MM.1S (cell line): ENCODE results near the gene ALPI.
"Not testable (repeated sequence)": the region's sequence is repeated elsewhere in the genome, so short reads cannot be mapped to it uniquely, and the experiment has no call there.

Experiments used
- DNase-seq: peaks from one replicate; pipeline ENCODE4 v3.0.0-alpha.2; 2015
- H2AFZ ChIP-seq: fragments of 300-600 bp; sonication (generic); 2 replicates; pipeline ENCODE4 v1.6.0; 2016; ENCODE audit warnings: antibody characterized with exemption, low read length
- H3F3A ChIP-seq: fragments of 300-600 bp; sonication (generic); 2 replicates; pipeline ENCODE4 v1.6.1; 2016; ENCODE audit warnings: mild to moderate bottlenecking, antibody characterized with exemption, low read length, moderate library complexity, mixed read lengths; ENCODE audit not compliant: insufficient read depth
- H3K27ac ChIP-seq: fragments of 300-600 bp; sonication (generic); 2 replicates; pipeline ENCODE4 v1.5.1; 2016; ENCODE audit warnings: mild to moderate bottlenecking, low read length
- H3K27me3 ChIP-seq: fragments of 300-600 bp; sonication (generic); replicated peaks from 2 replicates; pipeline ENCODE4 v1.6.0; 2016; ENCODE audit warnings: low read length; ENCODE audit not compliant: insufficient read depth
- H3K36me3 ChIP-seq: fragments of 300-600 bp; sonication (generic); replicated peaks from 2 replicates; pipeline ENCODE4 v1.6.1; 2016; ENCODE audit warnings: mild to moderate bottlenecking, low read length, mixed read lengths; ENCODE audit not compliant: insufficient read depth
- H3K4me1 ChIP-seq: fragments of 300-600 bp; sonication (generic); 2 replicates; pipeline ENCODE4 v1.6.1; 2016; ENCODE audit warnings: low read length, mixed read lengths
- H3K4me2 ChIP-seq: fragments of 300-600 bp; sonication (generic); 2 replicates; pipeline ENCODE4 v1.6.0; 2016; ENCODE audit warnings: low read depth, low read length
- H3K4me3 ChIP-seq: fragments of 300-600 bp; sonication (generic); 2 replicates; pipeline ENCODE4 v1.5.1; 2016; ENCODE audit warnings: low read length, mixed read lengths
- H3K79me2 ChIP-seq: fragments of 300-600 bp; sonication (generic); 2 replicates; pipeline ENCODE4 v1.6.1; 2016; ENCODE audit warnings: mixed run types, low read length, mixed read lengths
- H3K9ac ChIP-seq: fragments of 300-600 bp; sonication (generic); 2 replicates; pipeline ENCODE4 v1.6.1; 2016; ENCODE audit warnings: low read length, mixed read lengths
- H3K9me2 ChIP-seq: fragments of 300-600 bp; sonication (generic); replicated peaks from 2 replicates; pipeline ENCODE4 v1.6.1; 2016; ENCODE audit warnings: mild to moderate bottlenecking, low read length, mixed read lengths; ENCODE audit not compliant: insufficient read depth
- H3K9me3 ChIP-seq: fragments of 300-600 bp; sonication (generic); replicated peaks from 2 replicates; pipeline ENCODE4 v1.6.1; 2016; ENCODE audit warnings: mild to moderate bottlenecking, low read length, mixed read lengths; ENCODE audit not compliant: insufficient read depth
- H4K20me1 ChIP-seq: fragments of 300-600 bp; sonication (generic); 2 replicates; pipeline ENCODE4 v1.6.1; 2016; ENCODE audit warnings: mild to moderate bottlenecking, low read length, moderate library complexity, mixed read lengths; ENCODE audit not compliant: insufficient read depth
- EZH2 ChIP-seq: fragments of 300-600 bp; sonication (generic); optimal IDR thresholded peaks from 2 replicates; pipeline ENCODE3; 2017; ENCODE audit warnings: low read depth, mild to moderate bottlenecking, antibody characterized with exemption, low read length, mixed read lengths
- EZH2phosphoT487 ChIP-seq: fragments of 300-600 bp; sonication (generic); IDR thresholded peaks from 2 replicates; pipeline ENCODE4 v1.6.1; 2018; ENCODE audit warnings: antibody characterized with exemption, low read length
- TF ChIP-seq, protein P1 (sequence below): fragments of 300-600 bp; sonication (generic); IDR thresholded peaks from 2 replicates; pipeline ENCODE4 v1.5.1; 2016; ENCODE audit warnings: antibody characterized with exemption, low read length, mixed read lengths

The ALPI gene

DNA sequence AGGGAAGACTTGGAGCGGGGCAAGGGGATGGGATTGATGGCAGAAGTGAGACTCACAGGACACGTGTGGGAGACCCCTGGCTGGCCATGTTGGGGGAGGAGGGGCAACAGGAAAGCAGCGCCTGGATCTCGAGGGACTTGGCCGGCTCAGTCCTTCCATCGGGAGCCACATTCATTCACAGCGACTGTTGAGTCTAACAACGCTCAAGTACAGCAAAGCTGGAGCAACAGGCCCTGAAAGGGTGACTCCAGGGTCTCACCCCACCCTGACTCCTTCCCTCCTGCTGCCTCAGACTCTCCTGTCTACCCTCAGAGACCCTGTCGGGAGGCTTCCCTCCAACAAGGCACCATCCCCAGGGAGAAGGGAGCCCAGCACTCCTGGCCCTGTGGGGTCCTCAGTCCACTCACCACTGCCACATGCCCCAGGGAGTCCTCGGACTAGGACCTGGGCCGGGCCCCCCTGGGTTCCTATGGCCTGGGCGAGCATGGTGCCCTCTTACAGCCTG lies 14.8 kb upstream of the ALPI start:
- no peaks in the 10 kb centered on the region for H3K27me3 ChIP-seq
- no peak overlapping the region for H2AFZ ChIP-seq
- H3K36me3 ChIP-seq, result no peaks in the 10 kb centered on the region
- H3K79me2 ChIP-seq, result no peaks in the 10 kb centered on the region
- DNase-seq, result no peak
- H4K20me1 ChIP-seq, result no peaks in the 10 kb centered on the region
- no peaks in the 10 kb centered on the region for H3K9me3 ChIP-seq
- no peak overlapping the region for H3K27ac ChIP-seq
- H3K4me1 ChIP-seq, result no peaks in the 10 kb centered on the region
- H3K4me2 ChIP-seq, result no peak overlapping the region
- H3F3A ChIP-seq, result no peaks in the 10 kb centered on the region
- H3K4me3 ChIP-seq, result no peak overlapping the region
- H3K9ac ChIP-seq, result no peak overlapping the region
- H3K9me2 ChIP-seq, result no peaks in the 10 kb centered on the region
- no peak for TF ChIP-seq EZH2phosphoT487
- TF ChIP-seq EZH2, result no peak
- TF ChIP-seq, protein P1, sequence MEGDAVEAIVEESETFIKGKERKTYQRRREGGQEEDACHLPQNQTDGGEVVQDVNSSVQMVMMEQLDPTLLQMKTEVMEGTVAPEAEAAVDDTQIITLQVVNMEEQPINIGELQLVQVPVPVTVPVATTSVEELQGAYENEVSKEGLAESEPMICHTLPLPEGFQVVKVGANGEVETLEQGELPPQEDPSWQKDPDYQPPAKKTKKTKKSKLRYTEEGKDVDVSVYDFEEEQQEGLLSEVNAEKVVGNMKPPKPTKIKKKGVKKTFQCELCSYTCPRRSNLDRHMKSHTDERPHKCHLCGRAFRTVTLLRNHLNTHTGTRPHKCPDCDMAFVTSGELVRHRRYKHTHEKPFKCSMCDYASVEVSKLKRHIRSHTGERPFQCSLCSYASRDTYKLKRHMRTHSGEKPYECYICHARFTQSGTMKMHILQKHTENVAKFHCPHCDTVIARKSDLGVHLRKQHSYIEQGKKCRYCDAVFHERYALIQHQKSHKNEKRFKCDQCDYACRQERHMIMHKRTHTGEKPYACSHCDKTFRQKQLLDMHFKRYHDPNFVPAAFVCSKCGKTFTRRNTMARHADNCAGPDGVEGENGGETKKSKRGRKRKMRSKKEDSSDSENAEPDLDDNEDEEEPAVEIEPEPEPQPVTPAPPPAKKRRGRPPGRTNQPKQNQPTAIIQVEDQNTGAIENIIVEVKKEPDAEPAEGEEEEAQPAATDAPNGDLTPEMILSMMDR, result no peak

DNA sequence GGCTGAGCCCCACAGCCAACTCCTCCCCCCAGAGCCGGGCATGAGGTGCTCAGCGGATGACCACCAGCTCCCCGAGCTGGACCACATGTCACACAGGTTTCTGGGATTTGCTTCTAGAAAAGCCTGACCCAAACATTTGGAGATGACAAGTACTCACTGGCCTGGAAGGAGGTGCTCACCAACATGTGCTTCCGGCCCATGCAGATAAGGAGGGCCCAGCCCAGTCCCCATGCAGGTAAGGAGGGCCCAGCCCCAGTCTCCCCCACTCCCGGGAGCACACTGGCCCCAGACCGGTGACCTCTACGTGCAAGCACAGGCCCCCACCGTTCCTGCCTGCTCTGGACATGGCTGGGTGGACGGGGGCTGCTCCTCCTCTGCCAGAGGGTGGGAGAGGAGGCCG lies 14.0 kb upstream of the ALPI start:
- not testable (repeated sequence) for H3K9me2 ChIP-seq, H3K4me1 ChIP-seq, H3K4me2 ChIP-seq, DNase-seq, H3K27me3 ChIP-seq, H4K20me1 ChIP-seq, H3F3A ChIP-seq, H3K36me3 ChIP-seq, H2AFZ ChIP-seq, H3K9ac ChIP-seq, H3K79me2 ChIP-seq, H3K9me3 ChIP-seq, H3K4me3 ChIP-seq, H3K27ac ChIP-seq

DNA sequence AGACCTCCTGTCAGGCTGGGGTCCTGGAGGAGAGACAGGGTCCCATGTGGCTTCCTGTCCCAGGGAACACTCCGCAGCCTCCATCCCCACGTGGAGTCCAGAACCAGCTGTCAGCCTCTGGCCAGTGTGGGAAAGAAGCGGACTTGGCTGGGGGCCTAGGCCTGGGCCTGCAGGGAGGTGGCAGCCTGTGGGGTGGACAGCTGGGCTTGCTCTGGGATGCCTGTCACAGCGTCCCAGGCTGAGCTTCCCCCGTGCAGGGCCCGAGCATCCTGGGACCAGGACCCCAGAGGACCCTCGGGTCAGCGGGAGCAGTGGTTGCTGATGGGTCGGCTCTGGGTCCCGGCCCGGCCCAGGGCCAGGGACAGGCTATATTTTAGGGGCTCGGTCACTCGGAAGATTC lies 13.5 kb upstream of the ALPI start:
- not testable (repeated sequence) for H2AFZ ChIP-seq, DNase-seq, H3K27me3 ChIP-seq, H4K20me1 ChIP-seq, H3K4me2 ChIP-seq, H3K79me2 ChIP-seq, H3K9me3 ChIP-seq, H3K9me2 ChIP-seq, H3K36me3 ChIP-seq, H3F3A ChIP-seq, H3K9ac ChIP-seq, H3K27ac ChIP-seq, H3K4me1 ChIP-seq, H3K4me3 ChIP-seq

DNA sequence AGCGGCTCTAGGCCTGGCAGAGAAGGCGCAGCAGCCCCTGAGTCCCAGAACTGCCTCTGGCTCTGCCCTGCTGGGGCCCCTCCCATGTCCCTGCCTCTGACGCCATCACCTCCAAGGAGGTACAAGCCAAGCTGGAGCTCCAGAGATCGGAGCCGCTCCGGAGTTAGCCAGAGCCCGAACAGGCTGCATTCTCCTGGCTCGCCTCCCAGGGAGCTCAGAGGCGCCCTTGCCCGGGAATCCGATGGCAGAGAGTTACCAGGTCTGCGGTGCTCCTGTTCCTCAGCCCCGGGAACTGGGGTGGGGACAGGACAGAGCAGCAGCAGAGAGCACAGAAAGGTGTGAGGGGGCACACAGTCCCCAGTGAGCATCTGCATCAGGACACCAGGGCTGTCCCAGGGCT lies 12.9 kb upstream of the ALPI start:
- not testable (repeated sequence) for H3K9ac ChIP-seq, H2AFZ ChIP-seq, H4K20me1 ChIP-seq, H3K27ac ChIP-seq, H3K9me3 ChIP-seq, H3K9me2 ChIP-seq, H3K79me2 ChIP-seq, H3K4me2 ChIP-seq, H3K27me3 ChIP-seq, DNase-seq, H3K4me1 ChIP-seq, H3K4me3 ChIP-seq, H3F3A ChIP-seq, H3K36me3 ChIP-seq

DNA sequence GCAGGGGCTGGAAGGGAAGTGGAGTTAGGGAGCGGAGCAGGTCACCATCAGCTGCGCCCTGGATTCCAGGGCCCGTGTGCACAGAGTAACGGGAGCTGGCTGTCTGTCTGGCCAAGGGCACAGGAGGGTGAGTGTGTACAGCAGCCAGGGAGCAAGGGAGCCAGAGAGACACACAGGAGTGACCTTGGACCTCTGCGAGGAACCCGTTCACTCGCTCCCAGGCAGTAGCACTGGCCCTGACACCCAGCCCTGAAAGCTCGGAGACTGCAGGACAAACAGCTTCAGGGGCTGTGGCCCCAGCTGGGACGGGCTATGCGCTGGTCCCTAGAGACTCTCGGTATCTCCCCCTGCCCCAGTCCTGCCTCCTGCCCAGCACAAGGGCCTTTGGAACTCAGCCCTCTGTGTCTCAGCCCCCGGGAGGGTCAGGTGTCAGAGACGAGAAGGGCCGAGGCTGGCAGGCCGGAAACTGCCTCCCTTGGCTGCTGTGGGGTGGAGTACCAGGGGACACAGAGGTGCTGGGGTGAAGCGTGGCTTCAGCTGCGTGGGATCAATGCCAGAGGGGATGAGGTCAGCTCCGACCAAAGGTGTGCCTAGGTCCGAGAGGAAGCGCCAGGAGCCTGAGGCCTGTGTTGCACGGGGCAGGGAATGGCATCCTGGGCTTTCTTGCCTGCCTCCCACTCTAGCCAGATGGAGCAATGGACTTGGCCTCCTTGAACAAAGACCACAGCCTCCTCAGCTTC lies 12.1 kb upstream of the ALPI start:
- H3K27me3 ChIP-seq, H3K9me3 ChIP-seq, DNase-seq, H3K4me1 ChIP-seq, H3K4me3 ChIP-seq, H3K9me2 ChIP-seq, H3K27ac ChIP-seq, H3K79me2 ChIP-seq, H3K36me3 ChIP-seq, H3F3A ChIP-seq, H4K20me1 ChIP-seq, H3K4me2 ChIP-seq, H3K9ac ChIP-seq: not testable (repeated sequence)
- H2AFZ ChIP-seq, result peak overlapping the region; percentile 65
